ENCODE results near the gene CACNA1I. TPM values are rescaled to one million over a fixed set of nuclear protein-coding genes. Genes with fewer than 3 reads are reported as not detected.

The CACNA1I gene
- total RNA-seq, 1 donor from 2014 or later = 0.02 TPM

- H3K27me3 Mint-ChIP-seq (ENCODE audit: low read depth) = peaks cover 42% of the 10 kb centered on the region
- no peak for TF ChIP-seq CTCF (IDR thresholded peaks at IDR 0.05)
- no peaks in the 10 kb centered on the region for H3K4me1 Mint-ChIP-seq (ENCODE audit: low read depth)
- DNase-seq (ENCODE audit: low spot score) = no peak
- H3K4me3 Mint-ChIP-seq (ENCODE audit: unreplicated experiment) = no peak overlapping the region
- H3K36me3 Mint-ChIP-seq (ENCODE audit: low read depth) = no peaks in the 10 kb centered on the region
- no peak overlapping the region for H3K27ac Mint-ChIP-seq (ENCODE audit: unreplicated experiment)
- H3K9me3 Mint-ChIP-seq (ENCODE audit: low read depth) = peaks cover 5% of the 10 kb centered on the region
These were observed 94.7 kb downstream of the CACNA1I start for GRCh38 chr22:39665229-39665628.

- H3K4me3 Mint-ChIP-seq (ENCODE audit: unreplicated experiment) = no peak overlapping the region
- DNase-seq (ENCODE audit: low spot score) = no peak
- no peak for TF ChIP-seq CTCF (IDR thresholded peaks at IDR 0.05)
- H3K9me3 Mint-ChIP-seq (ENCODE audit: low read depth) = peaks cover 5% of the 10 kb centered on the region
- no peaks in the 10 kb centered on the region for H3K4me1 Mint-ChIP-seq (ENCODE audit: low read depth)
- H3K27ac Mint-ChIP-seq (ENCODE audit: unreplicated experiment) = no peak overlapping the region
- H3K27me3 Mint-ChIP-seq (ENCODE audit: low read depth) = peaks cover 37% of the 10 kb centered on the region
- no peaks in the 10 kb centered on the region for H3K36me3 Mint-ChIP-seq (ENCODE audit: low read depth)
These were observed 95.3 kb downstream of the CACNA1I start for GRCh38 chr22:39665661-39666431.

- no peaks in the 10 kb centered on the region for H3K4me1 Mint-ChIP-seq (ENCODE audit: low read depth)
- peaks cover 9% of the 10 kb centered on the region for H3K9me3 Mint-ChIP-seq (ENCODE audit: low read depth)
- H3K4me3 Mint-ChIP-seq (ENCODE audit: unreplicated experiment) = no peak overlapping the region
- no peak overlapping the region for H3K27ac Mint-ChIP-seq (ENCODE audit: unreplicated experiment)
- no peak for DNase-seq (ENCODE audit: low spot score)
- no peaks in the 10 kb centered on the region for H3K36me3 Mint-ChIP-seq (ENCODE audit: low read depth)
- peaks cover 30% of the 10 kb centered on the region for H3K27me3 Mint-ChIP-seq (ENCODE audit: low read depth)
- TF ChIP-seq CTCF (IDR thresholded peaks at IDR 0.05) = no peak
These were observed 95.9 kb downstream of the CACNA1I start for GRCh38 chr22:39666495-39666894.

- no peak for TF ChIP-seq CTCF (IDR thresholded peaks at IDR 0.05)
- H3K27me3 Mint-ChIP-seq (ENCODE audit: low read depth) = peaks cover 29% of the 10 kb centered on the region
These were observed 96.4 kb downstream of the CACNA1I start for GRCh38 chr22:39666926-39667325.

GRCh38 chr22:39669432-39669831 lies 98.9 kb downstream of the CACNA1I start:
- H3K27me3 Mint-ChIP-seq (ENCODE audit: low read depth) = peaks cover 17% of the 10 kb centered on the region
- H3K27ac Mint-ChIP-seq (ENCODE audit: unreplicated experiment) = no peak overlapping the region
- H3K9me3 Mint-ChIP-seq (ENCODE audit: low read depth) = peaks cover 18% of the 10 kb centered on the region
- no peak for DNase-seq (ENCODE audit: low spot score)
- no peak for TF ChIP-seq CTCF (IDR thresholded peaks at IDR 0.05)
- no peak overlapping the region for H3K4me3 Mint-ChIP-seq (ENCODE audit: unreplicated experiment)
- H3K4me1 Mint-ChIP-seq (ENCODE audit: low read depth) = peaks cover 4% of the 10 kb centered on the region
- H3K36me3 Mint-ChIP-seq (ENCODE audit: low read depth) = peaks cover 3% of the 10 kb centered on the region

More at GRCh38 chr22:39666926-39667325, 96.4 kb downstream of the CACNA1I start:
- no peak for DNase-seq (ENCODE audit: low spot score)
- H3K4me1 Mint-ChIP-seq (ENCODE audit: low read depth) = no peaks in the 10 kb centered on the region
- no peak overlapping the region for H3K4me3 Mint-ChIP-seq (ENCODE audit: unreplicated experiment)
- H3K36me3 Mint-ChIP-seq (ENCODE audit: low read depth) = peaks cover 3% of the 10 kb centered on the region
- H3K27ac Mint-ChIP-seq (ENCODE audit: unreplicated experiment) = no peak overlapping the region
- peaks cover 13% of the 10 kb centered on the region for H3K9me3 Mint-ChIP-seq (ENCODE audit: low read depth)
